GM19193 (cell line): ENCODE results near the gene ARSJ.

ENCODE experiments used
- POLR2A ChIP-seq: IDR thresholded peaks from 4 replicates; pipeline ENCODE4 v1.6.1; 2011; ENCODE audit not compliant: insufficient read depth, insufficient read length; ENCODE audit errors: extremely low read depth

Gene ARSJ

GRCh38 chr4:113969709-113970334 lies 9.6 kb downstream of the ARSJ start:
- no peak for TF ChIP-seq POLR2A

DNA sequence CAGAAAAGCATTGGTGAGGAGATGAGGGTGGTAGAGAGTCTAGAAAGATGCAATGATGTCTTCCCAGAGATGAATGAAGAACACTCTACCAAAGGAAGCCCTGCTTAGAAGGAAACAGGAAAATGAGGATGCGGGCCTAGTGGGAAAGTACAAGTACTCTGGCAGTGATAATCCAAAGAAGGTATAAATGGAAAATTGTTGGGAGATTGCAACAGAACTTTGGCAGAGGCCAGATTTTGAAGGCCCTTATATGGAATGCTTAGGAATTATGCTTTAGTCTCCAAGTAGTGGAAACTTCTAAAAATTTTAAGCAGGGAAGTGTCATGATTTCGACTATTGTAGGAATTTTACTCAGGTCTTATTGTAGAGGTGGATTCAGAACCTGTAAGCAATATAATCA lies 11.0 kb downstream of the ARSJ start:
- TF ChIP-seq POLR2A = no peak

GRCh38 chr4:113967687-113968086 lies 11.8 kb downstream of the ARSJ start:
- TF ChIP-seq POLR2A = no peak

DNA sequence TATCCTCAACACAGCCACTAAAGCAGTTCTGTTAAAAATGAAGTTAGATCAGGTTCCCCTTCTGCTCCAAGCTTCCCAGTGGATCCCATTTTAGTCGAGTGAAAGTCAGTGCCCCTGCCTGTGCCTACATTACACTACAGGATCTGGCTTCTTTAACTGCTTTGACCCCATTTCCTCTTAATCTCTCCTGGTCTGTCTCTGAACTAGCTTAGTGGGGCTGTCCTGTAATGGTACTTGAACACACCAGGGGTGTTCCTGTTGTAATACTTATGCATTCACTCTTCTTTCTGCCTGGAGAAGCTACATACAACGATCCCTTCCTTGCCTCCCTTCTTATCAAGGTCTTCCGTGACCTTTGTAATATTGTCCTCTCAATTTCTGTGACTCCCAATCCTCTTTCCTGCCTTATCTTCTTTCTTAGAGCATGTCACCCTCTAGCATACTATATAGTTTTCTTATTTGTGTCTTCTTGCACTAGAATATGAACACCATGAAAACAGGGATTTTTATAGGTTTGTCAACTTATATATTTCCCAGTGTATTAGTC lies 16.7 kb downstream of the ARSJ start:
- TF ChIP-seq POLR2A = no peak

GRCh38 chr4:113962016-113962347 lies 17.5 kb downstream of the ARSJ start:
- TF ChIP-seq POLR2A = no peak

DNA sequence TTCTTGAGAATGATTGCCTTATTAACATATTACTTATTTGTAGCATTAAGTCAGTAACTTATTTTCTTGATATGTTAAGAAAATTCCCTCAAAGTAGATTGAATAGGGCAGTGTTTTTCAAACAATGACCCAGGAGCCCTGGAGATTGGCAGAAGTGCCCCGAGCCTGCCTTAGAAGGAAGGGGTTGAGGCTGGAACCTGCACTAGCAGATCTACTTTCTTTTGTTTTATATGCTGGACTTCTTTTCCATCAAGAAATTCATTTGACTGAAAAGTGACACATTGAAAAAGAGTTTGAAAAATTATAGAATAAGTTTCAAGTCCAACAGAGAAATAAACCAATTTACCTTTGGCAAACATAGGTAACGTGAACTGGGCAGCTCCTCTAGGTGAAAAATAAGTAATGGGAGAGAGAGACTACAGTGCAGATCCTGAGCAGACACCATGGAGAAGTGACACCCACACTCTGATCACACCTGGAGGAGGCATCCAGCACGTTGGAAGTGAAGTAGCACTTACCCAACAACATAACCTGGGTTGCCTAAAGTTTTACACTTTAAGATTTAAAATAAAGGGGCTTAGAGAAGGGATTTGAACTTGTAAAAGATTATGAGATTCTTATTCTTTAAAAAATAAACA lies 18.6 kb downstream of the ARSJ start:
- no peak for TF ChIP-seq POLR2A

DNA sequence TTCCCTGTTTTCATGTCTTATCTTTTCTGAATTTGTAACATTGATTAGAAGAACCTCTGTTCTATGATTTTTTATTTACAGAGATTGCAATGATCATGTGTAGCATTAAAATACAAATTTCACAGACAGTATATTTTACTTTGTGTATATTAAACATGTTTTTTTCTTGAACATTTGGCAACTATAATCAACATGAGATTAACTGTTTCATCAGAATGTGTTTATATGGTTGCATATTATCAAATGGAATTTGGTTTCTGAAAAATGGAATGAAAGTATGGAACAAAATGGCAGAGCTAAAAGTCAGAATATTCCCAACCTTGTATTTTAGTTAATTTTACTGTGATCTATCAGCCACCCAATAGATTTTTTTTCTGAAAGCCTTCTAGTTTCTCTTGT lies 19.9 kb downstream of the ARSJ start:
- no peak for TF ChIP-seq POLR2A

GRCh38 chr4:113958766-113959538 lies 20.5 kb downstream of the ARSJ start:
- TF ChIP-seq POLR2A = no peak

DNA sequence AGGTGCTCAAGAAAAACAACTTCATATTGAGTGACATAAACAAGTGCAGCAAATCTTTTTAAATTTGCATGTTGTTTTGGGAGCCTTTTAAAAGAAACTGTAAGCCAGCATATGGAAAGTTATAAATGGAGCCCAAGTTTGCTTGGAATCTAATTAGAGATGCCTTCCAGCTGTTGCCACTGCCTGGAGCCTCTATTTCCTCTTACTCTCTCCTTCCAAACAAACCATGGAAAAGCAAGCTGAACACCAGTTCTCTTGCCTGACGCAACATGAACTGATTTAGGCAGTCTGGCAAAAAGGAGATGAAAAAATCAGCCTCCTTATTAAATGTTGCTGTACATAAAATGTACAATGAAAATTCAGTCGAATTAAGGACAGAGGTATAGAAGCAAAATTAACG lies 21.5 kb downstream of the ARSJ start:
- TF ChIP-seq POLR2A = no peak

DNA sequence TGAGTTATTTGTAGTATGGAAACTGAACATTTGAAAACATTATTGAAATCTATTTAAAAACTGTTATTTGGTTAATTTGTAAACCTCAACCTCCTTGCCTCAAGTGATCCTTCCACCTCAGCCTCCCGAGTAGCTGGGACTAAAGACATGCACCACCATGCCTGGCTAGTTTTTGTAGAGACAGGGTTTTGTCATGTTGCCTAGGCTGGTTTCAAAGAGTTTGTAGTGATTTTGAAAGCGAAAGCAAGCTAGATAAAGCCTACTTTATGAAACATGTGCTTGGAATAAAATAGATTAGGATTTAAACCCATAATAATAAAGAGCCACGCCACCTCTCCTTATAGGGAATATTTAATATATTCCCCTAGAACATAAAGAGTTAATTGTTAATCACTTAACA lies 23.5 kb downstream of the ARSJ start:
- TF ChIP-seq POLR2A = no peak

GRCh38 chr4:113955411-113955810 lies 24.0 kb downstream of the ARSJ start:
- no peak for TF ChIP-seq POLR2A

DNA sequence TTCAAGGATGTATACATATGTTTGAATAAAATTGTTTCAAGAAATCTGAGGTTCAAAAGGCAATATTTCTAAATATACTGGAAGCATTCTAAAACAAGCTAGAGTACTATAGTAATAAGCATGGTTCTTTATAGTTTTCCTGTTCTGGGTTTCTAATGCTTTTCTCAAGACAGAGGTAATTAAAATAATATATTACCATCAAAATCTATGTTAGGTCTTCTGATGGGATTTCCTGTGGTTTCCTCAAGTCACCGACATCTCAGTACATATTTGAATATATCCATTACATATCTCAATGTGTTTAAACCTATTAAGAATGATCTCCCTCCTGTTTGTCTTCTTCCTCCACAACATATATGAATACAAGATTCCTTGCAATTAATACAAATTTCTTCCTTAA lies 25.6 kb downstream of the ARSJ start:
- no peak for TF ChIP-seq POLR2A

GRCh38 chr4:113952452-113953029 lies 26.9 kb downstream of the ARSJ start:
- no peak for TF ChIP-seq POLR2A

DNA sequence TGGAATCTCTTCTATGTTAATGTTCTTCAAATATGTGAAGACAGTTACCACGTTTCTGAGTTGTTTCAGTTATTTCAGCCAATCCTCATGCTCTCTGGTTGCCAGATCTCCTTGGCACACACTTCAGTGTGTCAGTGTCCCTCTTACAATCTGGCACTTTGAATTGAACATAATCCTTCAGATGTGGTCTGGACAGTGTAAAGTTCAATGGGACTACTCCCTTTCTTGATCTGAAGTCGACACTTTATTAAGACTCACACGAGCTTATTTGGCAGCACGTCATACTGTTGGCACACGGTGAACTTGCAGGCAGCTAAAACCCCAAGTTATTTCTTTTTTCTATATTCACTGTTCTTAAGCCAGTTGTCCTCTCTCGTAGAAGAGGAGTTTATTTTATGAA lies 28.2 kb downstream of the ARSJ start:
- TF ChIP-seq POLR2A = no peak

GRCh38 chr4:113950207-113950606 lies 29.2 kb downstream of the ARSJ start:
- no peak for TF ChIP-seq POLR2A
